H9 (cell line): ENCODE results near the gene GPR35. TPM values are rescaled to one million over a fixed set of nuclear protein-coding genes. Genes with fewer than 3 reads are reported as not detected.

Experiments used
- DNase-seq: peaks from one replicate; pipeline ENCODE4 v3.0.0-alpha.2; 2017
- H2AFZ ChIP-seq: one replicate; pipeline ENCODE4 v1.6.1; 2013; ENCODE audit warnings: mild to moderate bottlenecking, low read length, control low read depth, moderate library complexity
- H2AK5ac ChIP-seq: 2 replicates; pipeline ENCODE4 v1.6.1; 2013; ENCODE audit warnings: low read length, control low read depth, mixed read lengths; ENCODE audit not compliant: insufficient read length
- H2BK120ac ChIP-seq: one replicate; pipeline ENCODE4 v1.6.1; 2013; ENCODE audit warnings: low read depth, mild to moderate bottlenecking, low read length, control low read depth, inconsistent platforms; ENCODE audit not compliant: poor library complexity, severe bottlenecking
- H2BK12ac ChIP-seq: 2 replicates; pipeline ENCODE4 v1.6.1; 2013; ENCODE audit warnings: low read length, control low read depth, mixed read lengths, low read depth; ENCODE audit not compliant: insufficient read length
- H2BK15ac ChIP-seq: 2 replicates; pipeline ENCODE4 v1.6.1; 2013; ENCODE audit warnings: low read depth, low read length, control low read depth
- H2BK20ac ChIP-seq: one replicate; pipeline ENCODE4 v1.6.1; 2013; ENCODE audit warnings: low read depth, mild to moderate bottlenecking, low read length, control low read depth, inconsistent platforms; ENCODE audit not compliant: poor library complexity, severe bottlenecking
- H2BK5ac ChIP-seq: 2 replicates; pipeline ENCODE4 v1.6.1; 2013; ENCODE audit warnings: low read length, control low read depth, mixed read lengths; ENCODE audit not compliant: insufficient read length
- H3K14ac ChIP-seq: 2 replicates; pipeline ENCODE4 v1.6.1; 2013; ENCODE audit warnings: low read length, control low read depth; ENCODE audit not compliant: insufficient read depth
- H3K18ac ChIP-seq: 2 replicates; pipeline ENCODE4 v1.6.1; 2013; ENCODE audit warnings: low read depth, mild to moderate bottlenecking, mixed read lengths, low read length, control low read depth; ENCODE audit not compliant: insufficient read length
- H3K23ac ChIP-seq: 2 replicates; pipeline ENCODE4 v1.6.1; 2013; ENCODE audit warnings: low read length, control low read depth, mixed read lengths, low read depth; ENCODE audit not compliant: insufficient read length
- H3K23me2 ChIP-seq: 2 replicates; pipeline ENCODE4 v1.6.1; 2013; ENCODE audit warnings: low read depth, mild to moderate bottlenecking, mixed read lengths, low read length, control low read depth; ENCODE audit not compliant: insufficient read length, poor library complexity, severe bottlenecking
- H3K27ac ChIP-seq: 2 replicates; pipeline ENCODE4 v1.5.1; 2013; ENCODE audit warnings: low read length, control low read depth, mixed read lengths, low read depth; ENCODE audit not compliant: insufficient read length
- H3K27me3 ChIP-seq: 2 replicates; pipeline ENCODE4 v1.6.1; 2013; ENCODE audit warnings: low read length, control low read depth, inconsistent platforms; ENCODE audit not compliant: insufficient read depth
- H3K4ac ChIP-seq: 2 replicates; pipeline ENCODE4 v1.6.1; 2013; ENCODE audit warnings: low read depth, mild to moderate bottlenecking, control low read depth, inconsistent platforms, low read length, moderate library complexity
- H3K4me1 ChIP-seq: 2 replicates; pipeline ENCODE4 v1.6.1; 2013; ENCODE audit warnings: low read length, control low read depth, inconsistent platforms; ENCODE audit not compliant: insufficient read depth
- H3K4me2 ChIP-seq: 2 replicates; pipeline ENCODE4 v1.6.1; 2013; ENCODE audit warnings: low read length, control low read depth, mixed read lengths; ENCODE audit not compliant: insufficient read length, insufficient read depth
- H3K56ac ChIP-seq: 2 replicates; pipeline ENCODE4 v1.6.1; 2013; ENCODE audit warnings: low read depth, mild to moderate bottlenecking, mixed read lengths, low read length, control low read depth; ENCODE audit not compliant: insufficient read length
- H3K79me1 ChIP-seq: 2 replicates; pipeline ENCODE4 v1.6.1; 2013; ENCODE audit warnings: low read depth, mild to moderate bottlenecking, moderate library complexity, low read length, control low read depth, inconsistent platforms; ENCODE audit not compliant: insufficient read depth, poor library complexity, severe bottlenecking
- H3K79me2 ChIP-seq: 2 replicates; pipeline ENCODE4 v1.6.1; 2013; ENCODE audit warnings: low read length, control low read depth, inconsistent platforms; ENCODE audit not compliant: insufficient read depth
- H3K9ac ChIP-seq: 2 replicates; pipeline ENCODE4 v1.6.1; 2013; ENCODE audit warnings: low read length, control low read depth, mixed read lengths; ENCODE audit not compliant: insufficient read length; ENCODE audit errors: extremely low read depth
- H3K9me3 ChIP-seq: one replicate; pipeline ENCODE4 v1.6.1; 2013; ENCODE audit warnings: low read depth, low read length, inconsistent platforms; ENCODE audit not compliant: control insufficient read depth
- H3T11ph ChIP-seq: one replicate; pipeline ENCODE4 v1.6.1; 2013; ENCODE audit warnings: mild to moderate bottlenecking, low read length, control low read depth, inconsistent platforms
- H4K20me1 ChIP-seq: one replicate; pipeline ENCODE4 v1.6.1; 2013; ENCODE audit not compliant: control insufficient read depth, insufficient read length, insufficient read depth
- H4K5ac ChIP-seq: 2 replicates; pipeline ENCODE4 v1.6.1; 2013; ENCODE audit warnings: low read depth, mild to moderate bottlenecking, mixed read lengths, low read length, control low read depth; ENCODE audit not compliant: insufficient read length
- H4K8ac ChIP-seq: replicated peaks from 2 replicates; pipeline ENCODE4 v1.6.1; 2013; ENCODE audit warnings: low read length, control low read depth, mixed read lengths, low read depth; ENCODE audit not compliant: insufficient read length
- H4K91ac ChIP-seq: 2 replicates; pipeline ENCODE4 v1.6.1; 2013; ENCODE audit warnings: low read depth, mild to moderate bottlenecking, moderate library complexity, mixed read lengths, low read length, control low read depth; ENCODE audit not compliant: insufficient read length
- H3K27ac Mint-ChIP-seq, 3 experiments: 2 replicates in 2 of 3; 3 replicates in 1 of 3; pipeline ENCODE4 v1.8.0; 2020 to 2021; ENCODE audit warnings: mixed read lengths in 3 of 3, mild to moderate bottlenecking in 1 of 3, moderate library complexity in 1 of 3
- H3K27me3 Mint-ChIP-seq: 2 replicates; pipeline ENCODE4 v1.8.0; 2021; ENCODE audit warnings: low read depth, mild to moderate bottlenecking, moderate library complexity, mixed read lengths
- H3K36me3 Mint-ChIP-seq, 3 experiments: 2 replicates in 2 of 3; 3 replicates in 1 of 3; pipeline ENCODE4 v1.8.0; 2020 to 2021; ENCODE audit warnings: low read depth in 3 of 3, mixed read lengths in 3 of 3; ENCODE audit not compliant: insufficient read depth in 1 of 3
- H3K4me1 Mint-ChIP-seq, 2 experiments: 2 replicates each; pipeline ENCODE4 v1.8.0; 2020; ENCODE audit warnings: mixed read lengths in 2 of 2
- H3K4me3 Mint-ChIP-seq, 2 experiments: 2 replicates in 1 of 2; 3 replicates in 1 of 2; pipeline ENCODE4 v1.8.0; 2020 to 2021; ENCODE audit warnings: mild to moderate bottlenecking in 2 of 2, mixed read lengths in 2 of 2, moderate library complexity in 1 of 2
- H3K9me3 Mint-ChIP-seq, 2 experiments: 2 replicates in 1 of 2; 3 replicates in 1 of 2; pipeline ENCODE4 v1.8.0; 2020; ENCODE audit warnings: mild to moderate bottlenecking in 2 of 2, mixed read lengths in 2 of 2, moderate library complexity in 1 of 2
- CTCF ChIP-seq: fragments of 200-600 bp; sonication (generic); conservative IDR thresholded peaks from 3 replicates; pipeline ENCODE4 v1.8.0; 2021; ENCODE audit warnings: antibody characterized with exemption, mild to moderate bottlenecking
- WGBS: extraction: QIAGEN DNeasy Blood & Tissue Kit; methylation state at CpG from one replicate; pipeline ENCODE4 v1.1.7; 2013; ENCODE audit warnings: missing lambda C conversion rate, low lambda C conversion rate, mixed read lengths; ENCODE audit not compliant: insufficient read length; ENCODE audit errors: extremely low coverage; 5-methylcytosine and 5-hydroxymethylcytosine counted together
- total RNA-seq: library from RNA; stranded (reverse); gene quantifications from 2 replicates; pipeline ENCODE4 v1.2.1, GENCODE V29; 2021

GPR35 gene
- total RNA-seq, 1 experiment from 2014 or later, result 1.4 TPM

GRCh38 chr2:240642806-240643092 is 17.5 kb downstream of the GPR35 start:
- no peak overlapping the region for H4K91ac ChIP-seq
- no peak overlapping the region for H3K14ac ChIP-seq
- no peaks in the 10 kb centered on the region; a peak in 1 of 7 replicates for H3K36me3 Mint-ChIP-seq
- H3K23ac ChIP-seq, result no peak overlapping the region
- no peak overlapping the region for H3K56ac ChIP-seq
- H3K27ac Mint-ChIP-seq, result no peak overlapping the region
- no peak overlapping the region for H2BK5ac ChIP-seq
- H3K27me3 Mint-ChIP-seq, result peaks cover 42% of the 10 kb centered on the region
- no peak overlapping the region for H2BK20ac ChIP-seq
- H3K79me1 ChIP-seq, result no peaks in the 10 kb centered on the region
- no CpG with 5 or more reads among the region's 11 CpGs for WGBS
- no peak overlapping the region for H2BK12ac ChIP-seq
- H4K8ac ChIP-seq, result no peak overlapping the region
- H2AFZ ChIP-seq, result no peak overlapping the region
- H2BK15ac ChIP-seq, result no peak overlapping the region
- no peak overlapping the region for H3K9ac ChIP-seq
- no peak for DNase-seq
- H3K4me1 ChIP-seq, result no peaks in the 10 kb centered on the region
- no peaks in the 10 kb centered on the region for H4K20me1 ChIP-seq
- H3K27ac ChIP-seq, result no peak overlapping the region
- TF ChIP-seq CTCF, result no peak
- peaks cover 0 to 3% of the 10 kb centered on the region in 2 experiments; a peak in 1 of 4 replicates for H3K4me1 Mint-ChIP-seq
- H2BK120ac ChIP-seq, result no peak overlapping the region
- no peak overlapping the region for H3K4me3 Mint-ChIP-seq
- H3K9me3 ChIP-seq, result no peaks in the 10 kb centered on the region
- no peaks in the 10 kb centered on the region for H3K79me2 ChIP-seq
- no peak overlapping the region for H4K5ac ChIP-seq
- no peaks in the 10 kb centered on the region for H3K23me2 ChIP-seq
- no peak overlapping the region for H3T11ph ChIP-seq
- H3K9me3 Mint-ChIP-seq, result peaks cover 0 to 3% of the 10 kb centered on the region in 2 experiments; a peak in 3 of 5 replicates
- H3K18ac ChIP-seq, result no peak overlapping the region
- H3K4ac ChIP-seq, result no peak overlapping the region
- H2AK5ac ChIP-seq, result no peak overlapping the region
- H3K4me2 ChIP-seq, result no peak overlapping the region
- H3K27me3 ChIP-seq, result no peaks in the 10 kb centered on the region; the same call in 1 of the 2 replicates
